HCT116 (cell line): ENCODE data around the gene PRLHR.

Experiments
- ATF3 ChIP-seq: IDR thresholded peaks from 2 replicates; pipeline ENCODE4 v1.6.1; 2012
- CTCF ChIP-seq, 3 experiments: fragments of 200-600 bp in 1 of 3; sonication (generic) in 1 of 3; IDR thresholded peaks in 2 of 3; conservative IDR thresholded peaks in 1 of 3; 2 replicates each; pipeline ENCODE4 v1.5.1; 2012 to 2017; ENCODE audit warnings: low read depth in 2 of 3, low read length in 2 of 3, antibody characterized with exemption in 1 of 3, borderline replicate concordance in 1 of 3, control low read depth in 1 of 3, mild to moderate bottlenecking in 1 of 3, mixed read lengths in 1 of 3, mixed run types in 1 of 3, moderate library complexity in 1 of 3; ENCODE audit not compliant: insufficient read depth in 1 of 3
- EGR1 ChIP-seq: IDR thresholded peaks from 2 replicates; pipeline ENCODE4 v1.6.1; 2012; ENCODE audit warnings: low read depth
- EZH2 ChIP-seq: fragments of 200-600 bp; sonication (generic); IDR thresholded peaks from 2 replicates; pipeline ENCODE4 v1.6.1; 2017; ENCODE audit warnings: antibody characterized with exemption, mixed run types
- EZH2phosphoT487 ChIP-seq: fragments of 200-600 bp; IDR thresholded peaks from 2 replicates; pipeline ENCODE4 v1.6.1; 2018; ENCODE audit warnings: antibody characterized with exemption, borderline replicate concordance
- MAX ChIP-seq: IDR thresholded peaks from 2 replicates; pipeline ENCODE4 v1.6.1; 2012
- POLR2A ChIP-seq: IDR thresholded peaks from 2 replicates; pipeline ENCODE4 v1.7.0; 2011; ENCODE audit warnings: borderline replicate concordance; ENCODE audit not compliant: insufficient read depth, insufficient read length; ENCODE audit errors: extremely low read depth
- POLR2AphosphoS5 ChIP-seq: IDR thresholded peaks from 2 replicates; pipeline ENCODE4 v1.6.1; 2011; ENCODE audit warnings: mild to moderate bottlenecking, low read depth, low read length, moderate library complexity
- REST ChIP-seq: IDR thresholded peaks from 2 replicates; pipeline ENCODE4 v1.6.1; 2012; ENCODE audit warnings: low read depth
- SIN3A ChIP-seq: IDR thresholded peaks from 2 replicates; pipeline ENCODE4 v1.6.1; 2012; ENCODE audit warnings: low read depth
- SP1 ChIP-seq: IDR thresholded peaks from 2 replicates; pipeline ENCODE4 v1.6.1; 2012; ENCODE audit warnings: low read depth
- TCF7L2 ChIP-seq: IDR thresholded peaks from 2 replicates; pipeline ENCODE4 v1.7.0; 2011; ENCODE audit warnings: borderline replicate concordance, inconsistent platforms; ENCODE audit not compliant: insufficient read depth, insufficient read length; ENCODE audit errors: extremely low read depth
- ZBTB33 ChIP-seq: IDR thresholded peaks from 2 replicates; pipeline ENCODE4 v1.6.1; 2011; ENCODE audit warnings: mild to moderate bottlenecking, low read length, moderate library complexity; ENCODE audit not compliant: insufficient replicate concordance; ENCODE audit errors: extremely low read depth
- ZNF274 ChIP-seq: fragments of 200-500 bp; sonication (Bioruptor generic); IDR thresholded peaks from 2 replicates; pipeline ENCODE4 v1.6.1; 2014; ENCODE audit warnings: mild to moderate bottlenecking, low read depth, low read length, inconsistent platforms

- no peak for TF ChIP-seq CTCF (IDR thresholded peaks at IDR 0.05 in 2 of 3, conservative IDR thresholded peaks at IDR 0.05 in 1 of 3; ENCODE audit: borderline replicate concordance in 1 of 3, insufficient read depth in 1 of 3, low read depth in 2 of 3, low read length in 2 of 3)
- no peak for TF ChIP-seq EZH2
- no peak for TF ChIP-seq MAX
- TF ChIP-seq ZNF274, result no peak
- TF ChIP-seq POLR2A, result no peak
- TF ChIP-seq TCF7L2, result no peak
- TF ChIP-seq SP1, result no peak
- no peak for TF ChIP-seq EZH2phosphoT487
- TF ChIP-seq ATF3, result no peak
- TF ChIP-seq POLR2AphosphoS5, result no peak
- TF ChIP-seq SIN3A, result no peak
- TF ChIP-seq ZBTB33, result no peak
- TF ChIP-seq REST, result no peak
- no peak for TF ChIP-seq EGR1
Observed at GRCh38 chr10:118571123-118571522, 24.3 kb downstream of the PRLHR start.
